Measurements from ENCODE around the gene TAPBPL. TPM values are rescaled to one million over a fixed set of nuclear protein-coding genes. Genes with fewer than 3 reads are reported as not detected.

The TAPBPL gene
- total and polyA plus RNA-seq, 2 of the 13 experiments (the other 11 are each of a cell fraction or from before 2014, with no cell fraction given), result 10.0 to 14.5 TPM

DNA sequence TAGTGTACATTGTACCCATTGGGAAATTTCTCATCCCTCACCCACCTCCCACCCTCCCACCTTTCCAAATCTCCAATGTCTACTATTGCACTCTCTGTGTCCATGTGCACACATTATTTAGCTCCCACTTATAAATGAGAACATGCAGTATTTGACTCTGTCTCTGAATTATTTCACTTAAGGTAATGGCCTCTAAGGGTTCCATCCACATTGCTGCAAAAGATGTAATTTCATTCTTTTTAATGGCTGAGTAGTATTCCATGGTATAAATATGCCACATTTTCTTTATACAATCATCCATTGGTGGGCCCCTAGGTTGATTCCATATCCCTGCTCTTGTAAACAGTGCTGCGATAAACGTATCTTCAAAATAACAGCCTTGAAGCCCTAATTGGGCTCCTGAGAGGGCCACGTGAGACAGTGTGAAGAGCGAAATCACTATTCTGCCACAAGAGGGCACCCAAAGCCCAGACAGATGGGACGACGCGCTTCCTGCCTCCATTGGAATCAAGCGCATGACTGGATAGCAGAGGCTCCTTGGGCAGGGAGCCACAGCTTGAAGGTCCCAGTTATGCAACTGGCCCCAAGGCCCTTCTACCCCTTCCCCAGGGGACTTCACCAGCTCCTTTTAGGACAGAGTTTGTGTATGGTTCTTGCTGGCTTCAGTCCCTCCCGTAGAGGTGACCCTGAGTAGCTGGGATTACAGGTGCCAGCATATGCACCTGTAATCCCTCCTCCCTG is 28.4 kb upstream of the TAPBPL start (continued):
- TF ChIP-seq LBX2 (CRISPR knock-in tag; IDR thresholded peaks at IDR 0.05; ENCODE audit: borderline replicate concordance) (no peak), GATAD2A (CRISPR knock-in tag; IDR thresholded peaks at IDR 0.05) (peak; percentile 75), ZNF775 (CRISPR knock-in tag; IDR thresholded peaks at IDR 0.05; ENCODE audit: borderline replicate concordance) (no peak), HNRNPUL1 (IDR thresholded peaks at IDR 0.05; ENCODE audit: low read depth, low read length) (no peak), ZMAT3 (CRISPR knock-in tag; conservative IDR thresholded peaks at IDR 0.05) (peak; percentile 42; the same call in 1 of the 2 replicates), ZUFSP (CRISPR knock-in tag; IDR thresholded peaks at IDR 0.05; ENCODE audit: borderline replicate concordance) (no peak), MTF2 (CRISPR knock-in tag; IDR thresholded peaks at IDR 0.05; ENCODE audit: borderline replicate concordance) (no peak), ZSCAN31 (CRISPR knock-in tag; IDR thresholded peaks at IDR 0.05; ENCODE audit: low read depth) (no peak), ARNT2 (CRISPR knock-in tag; IDR thresholded peaks at IDR 0.05; ENCODE audit: low read depth) (no peak), MZF1 (CRISPR knock-in tag; IDR thresholded peaks at IDR 0.05; ENCODE audit: borderline replicate concordance) (no peak), NFYB (CRISPR knock-in tag; IDR thresholded peaks at IDR 0.05) (peak; percentile 24; the same call in 1 of the 2 replicates), ZNF263 (CRISPR knock-in tag; IDR thresholded peaks at IDR 0.05) (no peak), ZNF784 (CRISPR knock-in tag; IDR thresholded peaks at IDR 0.05; ENCODE audit: borderline replicate concordance) (no peak), KAT2B (IDR thresholded peaks at IDR 0.05; ENCODE audit: borderline replicate concordance, low read depth, low read length) (no peak)
- TF ChIP-seq, protein P1, sequence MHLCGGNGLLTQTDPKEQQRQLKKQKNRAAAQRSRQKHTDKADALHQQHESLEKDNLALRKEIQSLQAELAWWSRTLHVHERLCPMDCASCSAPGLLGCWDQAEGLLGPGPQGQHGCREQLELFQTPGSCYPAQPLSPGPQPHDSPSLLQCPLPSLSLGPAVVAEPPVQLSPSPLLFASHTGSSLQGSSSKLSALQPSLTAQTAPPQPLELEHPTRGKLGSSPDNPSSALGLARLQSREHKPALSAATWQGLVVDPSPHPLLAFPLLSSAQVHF (CRISPR knock-in tag; IDR thresholded peaks at IDR 0.05), result no peak
- TF ChIP-seq, protein P2, sequence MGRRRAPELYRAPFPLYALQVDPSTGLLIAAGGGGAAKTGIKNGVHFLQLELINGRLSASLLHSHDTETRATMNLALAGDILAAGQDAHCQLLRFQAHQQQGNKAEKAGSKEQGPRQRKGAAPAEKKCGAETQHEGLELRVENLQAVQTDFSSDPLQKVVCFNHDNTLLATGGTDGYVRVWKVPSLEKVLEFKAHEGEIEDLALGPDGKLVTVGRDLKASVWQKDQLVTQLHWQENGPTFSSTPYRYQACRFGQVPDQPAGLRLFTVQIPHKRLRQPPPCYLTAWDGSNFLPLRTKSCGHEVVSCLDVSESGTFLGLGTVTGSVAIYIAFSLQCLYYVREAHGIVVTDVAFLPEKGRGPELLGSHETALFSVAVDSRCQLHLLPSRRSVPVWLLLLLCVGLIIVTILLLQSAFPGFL (CRISPR knock-in tag; IDR thresholded peaks at IDR 0.05), result no peak
- TF ChIP-seq, protein P3, sequence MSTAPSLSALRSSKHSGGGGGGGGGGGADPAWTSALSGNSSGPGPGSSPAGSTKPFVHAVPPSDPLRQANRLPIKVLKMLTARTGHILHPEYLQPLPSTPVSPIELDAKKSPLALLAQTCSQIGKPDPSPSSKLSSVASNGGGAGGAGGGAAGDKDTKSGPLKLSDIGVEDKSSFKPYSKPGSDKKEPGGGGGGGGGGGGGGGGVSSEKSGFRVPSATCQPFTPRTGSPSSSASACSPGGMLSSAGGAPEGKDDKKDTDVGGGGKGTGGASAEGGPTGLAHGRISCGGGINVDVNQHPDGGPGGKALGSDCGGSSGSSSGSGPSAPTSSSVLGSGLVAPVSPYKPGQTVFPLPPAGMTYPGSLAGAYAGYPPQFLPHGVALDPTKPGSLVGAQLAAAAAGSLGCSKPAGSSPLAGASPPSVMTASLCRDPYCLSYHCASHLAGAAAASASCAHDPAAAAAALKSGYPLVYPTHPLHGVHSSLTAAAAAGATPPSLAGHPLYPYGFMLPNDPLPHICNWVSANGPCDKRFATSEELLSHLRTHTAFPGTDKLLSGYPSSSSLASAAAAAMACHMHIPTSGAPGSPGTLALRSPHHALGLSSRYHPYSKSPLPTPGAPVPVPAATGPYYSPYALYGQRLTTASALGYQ (CRISPR knock-in tag; IDR thresholded peaks at IDR 0.05), result no peak

All from HepG2 (cell line).